K562 (cell line): Measurements from ENCODE around the gene PTPN1. TPM values are rescaled to one million over a fixed set of nuclear protein-coding genes. Genes with fewer than 3 reads are reported as not detected.

Experiments used
- ATAC-seq: fragments of 200-7000 bp; cut with Tn5 transposase; 3 replicates; pipeline ENCODE4 v1.9.1; 2020; ENCODE audit warnings: moderate library complexity
- BruUV-seq: library from RNA; stranded (reverse); fragments of 400-500 nt; replicated peaks from 2 replicates; lab custom pipeline; 2021; lab: Mats Ljungman, UMichigan
- CTCF ChIA-PET: fragments of 300-600 bp; formaldehyde crosslinking; extraction: SDS; loops from one replicate; lab custom pipeline; 2021; ENCODE audit warnings: low intra/inter-chr PET ratio; lab: Yijun Ruan, JAX
- POLR2A ChIA-PET: fragments of 300-600, 350-650 bp; sonication (Branson Sonifier 250); formaldehyde crosslinking; extraction: SDS; loops from one replicate; lab custom pipeline; 2021; ENCODE audit warnings: antibody characterized with exemption, inconsistent platforms; lab: Yijun Ruan, JAX
- DNase-seq, 4 experiments: peaks; one replicate each; pipeline versions ENCODE4 v3.0.0 to v3.0.0-alpha.2; 2011 to 2018; ENCODE audit warnings: low spot score in 3 of 4, mixed read lengths in 3 of 4; ENCODE audit errors: extremely low read depth in 1 of 4
- FAIRE-seq: peaks from 2 replicates; lab custom pipeline; 2011; peaks lifted over from hg19 to GRCh38; lab: Jason Lieb, UNC
- H2AFZ ChIP-seq: 2 replicates; pipeline ENCODE4 v1.6.0; 2011; ENCODE audit warnings: low read depth, low read length, control low read depth, inconsistent platforms
- H3K27ac ChIP-seq: fragments of 200-600 bp; 3 replicates; pipeline ENCODE4 v1.8.0; 2011; ENCODE audit warnings: low read depth, mild to moderate bottlenecking, control low read depth, inconsistent platforms, low read length, moderate library complexity, mixed read lengths; ENCODE audit errors: extremely low read depth
- H3K27me3 ChIP-seq, 2 experiments: fragments of 300-600 bp in 1 of 2; 2 replicates in 1 of 2; 3 replicates in 1 of 2; pipeline versions ENCODE4 v1.6.0 to v1.8.0; 2011; ENCODE audit warnings: inconsistent platforms in 2 of 2, low read length in 2 of 2, mild to moderate bottlenecking in 1 of 2, mixed read lengths in 1 of 2, moderate library complexity in 1 of 2; ENCODE audit not compliant: control insufficient read depth in 2 of 2, insufficient read depth in 2 of 2
- H3K36me3 ChIP-seq: fragments of 300-600 bp; 3 replicates; pipeline ENCODE4 v1.8.0; 2011; ENCODE audit warnings: mild to moderate bottlenecking, low read length, inconsistent platforms; ENCODE audit not compliant: control insufficient read depth, insufficient read depth
- H3K4me1 ChIP-seq, 2 experiments: fragments of 200-600 bp in 1 of 2; replicated peaks in 1 of 2; 2 replicates in 1 of 2; 3 replicates in 1 of 2; pipeline versions ENCODE4 v1.5.1 to v1.8.0; 2011; ENCODE audit warnings: inconsistent platforms in 2 of 2, low read length in 2 of 2, mild to moderate bottlenecking in 1 of 2, mixed read lengths in 1 of 2, moderate library complexity in 1 of 2; ENCODE audit not compliant: control insufficient read depth in 2 of 2, insufficient read depth in 2 of 2
- H3K4me2 ChIP-seq: 2 replicates; pipeline ENCODE4 v1.6.1; 2011; ENCODE audit warnings: low read length, control low read depth, inconsistent platforms, mixed read lengths; ENCODE audit not compliant: insufficient read depth
- H3K4me3 ChIP-seq: fragments of 200-600 bp; sonication (generic), shearing (Covaris generic); 2 replicates; pipeline ENCODE4 v1.5.1; 2016; ENCODE audit warnings: control low read depth, inconsistent platforms
- H3K79me2 ChIP-seq: fragments of 200-600 bp; 3 replicates; pipeline ENCODE4 v1.8.0; 2011; ENCODE audit warnings: low read length, inconsistent platforms; ENCODE audit not compliant: control insufficient read depth, insufficient read depth
- H3K9ac ChIP-seq, 2 experiments: 2 replicates each; pipeline versions ENCODE4 v1.6.0 to v1.6.1; 2011; ENCODE audit warnings: low read depth in 2 of 2, low read length in 2 of 2, control low read depth in 1 of 2, inconsistent platforms in 1 of 2, mild to moderate bottlenecking in 1 of 2, mixed read lengths in 1 of 2; ENCODE audit not compliant: insufficient read depth in 1 of 2
- H3K9me1 ChIP-seq: one replicate; pipeline ENCODE4 v1.6.0; 2011; ENCODE audit warnings: inconsistent platforms, mild to moderate bottlenecking, low read length, moderate library complexity; ENCODE audit not compliant: control insufficient read depth, insufficient read depth
- H3K9me3 ChIP-seq: replicated peaks from 2 replicates; pipeline ENCODE4 v1.5.1; 2011; ENCODE audit warnings: low read depth, low read length, inconsistent platforms; ENCODE audit not compliant: control insufficient read depth, insufficient read depth
- H4K20me1 ChIP-seq: replicated peaks from 2 replicates; pipeline ENCODE4 v1.6.1; 2011; ENCODE audit warnings: low read length, inconsistent platforms, mixed read lengths; ENCODE audit not compliant: control insufficient read depth, insufficient read depth
- COPS2 ChIP-seq: fragments of 450-650 bp; conservative IDR thresholded peaks from 2 replicates; pipeline ENCODE4 v1.6.1; 2016; ENCODE audit warnings: mild to moderate bottlenecking, moderate library complexity
- FOXJ2 ChIP-seq: fragments of 200-800 bp; sonication (Bioruptor generic); IDR thresholded peaks from 2 replicates; pipeline ENCODE4 v1.6.1; 2016; ENCODE audit warnings: missing genetic modification characterization, missing compliant biosample characterization
- NR1H2 ChIP-seq: sonication (generic); formaldehyde crosslinking; IDR thresholded peaks from 2 replicates; pipeline ENCODE4 v1.4.0; 2020; ENCODE audit warnings: mild to moderate bottlenecking, missing genetic modification reagents
- WGBS: fragments of 100-300 bp; shearing (Covaris generic); methylation state at CpG from one replicate; pipeline ENCODE4 v1.1.6; 2016; ENCODE audit warnings: low coverage, mixed read lengths; ENCODE audit not compliant: insufficient coverage; ENCODE audit errors: missing lambda C conversion rate; 5-methylcytosine and 5-hydroxymethylcytosine counted together
- in situ Hi-C: fragments of 300-500 bp; cut with MboI; formaldehyde crosslinking; loops from 4 replicates; pipeline ENCODE4 v1.15.0; 2018; ENCODE audit warnings: inconsistent platforms, mixed read lengths
- intact Hi-C: fragments of 100-400 bp; cut with micrococcal nuclease; formaldehyde crosslinking; loops from 2 replicates; pipeline ENCODE4 v1.14.2; 2022
- polyA plus RNA-seq, 8 experiments: library from polyadenylated mRNA; depleted of rRNA in 4 of 8; stranded (reverse) in 5 of 8; unstranded in 3 of 8; fragments of >200 nt; fragmentation: Nextera tagmentation in 2 of 8; fragmentation: Illumina TruSeq in 1 of 8; extraction: Ambion mirVana in 2 of 8; extraction: Trizol in 1 of 8; gene quantifications; 2 replicates each; pipeline versions ENCODE4 v1.2.1 to v1.2.3, GENCODE V29; 2011 to 2014; ENCODE audit warnings: inconsistent platforms in 1 of 8, missing spikeins in 1 of 8
- total RNA-seq, 7 experiments: library from RNA; depleted of rRNA in 6 of 7; stranded (reverse); fragments of >200 nt in 6 of 7; fragmentation: Illumina TruSeq in 2 of 7; extraction: Trizol in 2 of 7; gene quantifications; 2 replicates each; pipeline versions ENCODE4 v1.2.1 to v1.2.3, GENCODE V29; 2011 to 2021; ENCODE audit warnings: low replicate concordance in 1 of 7
- TF ChIP-seq, protein P1 (sequence below): fragments of 250-450 bp; sonication (Bioruptor Pico); IDR thresholded peaks from 2 replicates; pipeline ENCODE4 v1.4.0; 2020
- TF ChIP-seq, protein P2 (sequence below): IDR thresholded peaks from 3 replicates; pipeline ENCODE4 v1.6.1; 2011; ENCODE audit warnings: borderline replicate concordance, mild to moderate bottlenecking; ENCODE audit not compliant: insufficient read length, insufficient read depth

Gene PTPN1
- total and polyA plus RNA-seq, 9 of the 15 experiments (the other 6 are each of a cell fraction or from before 2014, with no cell fraction given) = 11.0 to 85.3 (median 54.0) TPM

DNA sequence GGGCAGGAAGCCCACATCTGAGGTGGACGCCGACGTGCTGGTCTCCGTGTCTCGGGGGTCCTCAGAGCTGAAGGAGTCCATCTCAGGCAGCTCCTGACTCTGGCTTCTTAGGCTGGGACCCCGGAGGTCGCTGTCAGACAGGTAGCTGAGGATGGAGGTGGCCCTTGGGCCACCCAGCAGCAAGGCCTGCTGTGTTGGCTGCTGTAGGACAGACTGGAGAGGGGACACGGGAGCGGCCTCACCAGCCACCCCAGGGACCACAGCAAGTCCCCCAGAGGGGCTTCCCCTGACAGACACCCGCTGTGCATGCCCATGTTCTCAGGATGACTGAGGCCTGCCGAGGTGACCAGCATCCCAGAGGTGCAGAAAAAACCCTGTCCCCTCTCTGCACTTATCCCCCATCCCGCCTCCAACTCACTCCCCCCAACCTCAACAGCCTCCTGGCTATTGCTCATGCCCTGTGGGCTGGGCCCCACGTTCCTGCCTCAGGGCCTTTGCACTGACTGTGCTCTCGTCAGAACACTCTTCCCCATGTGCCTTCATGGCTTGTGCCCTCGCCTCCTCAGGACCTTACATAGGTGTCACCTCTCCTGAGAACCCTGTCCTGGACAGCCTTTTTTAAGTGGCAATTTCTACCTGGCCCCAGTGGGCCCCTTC lies 92.4 kb downstream of the PTPN1 start:
- Histone ChIP-seq H4K20me1 (no peaks in the 10 kb centered on the region), H3K36me3 (peaks cover 67% of the 10 kb centered on the region), H3K9ac (peak overlapping the region in 1 of 2 experiments; percentile 41; a peak in 2 of 4 replicates), H3K4me1 (peaks cover 0 to 17% of the 10 kb centered on the region in 2 experiments; a peak in 2 of 5 replicates), H2AFZ (no peak overlapping the region), H3K79me2 (no peaks in the 10 kb centered on the region), H3K9me1 (no peaks in the 10 kb centered on the region), H3K27me3 (no peaks in the 10 kb centered on the region), H3K4me3 (no peak overlapping the region), H3K4me2 (no peak overlapping the region), H3K27ac (no peak overlapping the region), H3K9me3 (no peaks in the 10 kb centered on the region)
- ATAC-seq (no peak), DNase-seq (no peak), FAIRE-seq (no peak)
- no TSS peak for BruUV-seq
- WGBS = 94% methylated on average over 14 of the region's 15 CpGs
- TF ChIP-seq, protein P1, sequence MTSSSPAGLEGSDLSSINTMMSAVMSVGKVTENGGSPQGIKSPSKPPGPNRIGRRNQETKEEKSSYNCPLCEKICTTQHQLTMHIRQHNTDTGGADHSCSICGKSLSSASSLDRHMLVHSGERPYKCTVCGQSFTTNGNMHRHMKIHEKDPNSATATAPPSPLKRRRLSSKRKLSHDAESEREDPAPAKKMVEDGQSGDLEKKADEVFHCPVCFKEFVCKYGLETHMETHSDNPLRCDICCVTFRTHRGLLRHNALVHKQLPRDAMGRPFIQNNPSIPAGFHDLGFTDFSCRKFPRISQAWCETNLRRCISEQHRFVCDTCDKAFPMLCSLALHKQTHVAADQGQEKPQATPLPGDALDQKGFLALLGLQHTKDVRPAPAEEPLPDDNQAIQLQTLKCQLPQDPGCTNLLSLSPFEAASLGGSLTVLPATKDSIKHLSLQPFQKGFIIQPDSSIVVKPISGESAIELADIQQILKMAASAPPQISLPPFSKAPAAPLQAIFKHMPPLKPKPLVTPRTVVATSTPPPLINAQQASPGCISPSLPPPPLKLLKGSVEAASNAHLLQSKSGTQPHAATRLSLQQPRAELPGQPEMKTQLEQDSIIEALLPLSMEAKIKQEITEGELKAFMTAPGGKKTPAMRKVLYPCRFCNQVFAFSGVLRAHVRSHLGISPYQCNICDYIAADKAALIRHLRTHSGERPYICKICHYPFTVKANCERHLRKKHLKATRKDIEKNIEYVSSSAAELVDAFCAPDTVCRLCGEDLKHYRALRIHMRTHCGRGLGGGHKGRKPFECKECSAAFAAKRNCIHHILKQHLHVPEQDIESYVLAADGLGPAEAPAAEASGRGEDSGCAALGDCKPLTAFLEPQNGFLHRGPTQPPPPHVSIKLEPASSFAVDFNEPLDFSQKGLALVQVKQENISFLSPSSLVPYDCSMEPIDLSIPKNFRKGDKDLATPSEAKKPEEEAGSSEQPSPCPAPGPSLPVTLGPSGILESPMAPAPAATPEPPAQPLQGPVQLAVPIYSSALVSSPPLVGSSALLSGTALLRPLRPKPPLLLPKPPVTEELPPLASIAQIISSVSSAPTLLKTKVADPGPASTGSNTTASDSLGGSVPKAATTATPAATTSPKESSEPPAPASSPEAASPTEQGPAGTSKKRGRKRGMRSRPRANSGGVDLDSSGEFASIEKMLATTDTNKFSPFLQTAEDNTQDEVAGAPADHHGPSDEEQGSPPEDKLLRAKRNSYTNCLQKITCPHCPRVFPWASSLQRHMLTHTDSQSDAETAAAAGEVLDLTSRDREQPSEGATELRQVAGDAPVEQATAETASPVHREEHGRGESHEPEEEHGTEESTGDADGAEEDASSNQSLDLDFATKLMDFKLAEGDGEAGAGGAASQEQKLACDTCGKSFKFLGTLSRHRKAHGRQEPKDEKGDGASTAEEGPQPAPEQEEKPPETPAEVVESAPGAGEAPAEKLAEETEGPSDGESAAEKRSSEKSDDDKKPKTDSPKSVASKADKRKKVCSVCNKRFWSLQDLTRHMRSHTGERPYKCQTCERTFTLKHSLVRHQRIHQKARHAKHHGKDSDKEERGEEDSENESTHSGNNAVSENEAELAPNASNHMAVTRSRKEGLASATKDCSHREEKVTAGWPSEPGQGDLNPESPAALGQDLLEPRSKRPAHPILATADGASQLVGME (CRISPR knock-in tag) = no peak
- TF ChIP-seq COPS2 (no peak), FOXJ2 (tag) (no peak), NR1H2 (CRISPR knock-in tag) (no peak)
- TF ChIP-seq, protein P2, sequence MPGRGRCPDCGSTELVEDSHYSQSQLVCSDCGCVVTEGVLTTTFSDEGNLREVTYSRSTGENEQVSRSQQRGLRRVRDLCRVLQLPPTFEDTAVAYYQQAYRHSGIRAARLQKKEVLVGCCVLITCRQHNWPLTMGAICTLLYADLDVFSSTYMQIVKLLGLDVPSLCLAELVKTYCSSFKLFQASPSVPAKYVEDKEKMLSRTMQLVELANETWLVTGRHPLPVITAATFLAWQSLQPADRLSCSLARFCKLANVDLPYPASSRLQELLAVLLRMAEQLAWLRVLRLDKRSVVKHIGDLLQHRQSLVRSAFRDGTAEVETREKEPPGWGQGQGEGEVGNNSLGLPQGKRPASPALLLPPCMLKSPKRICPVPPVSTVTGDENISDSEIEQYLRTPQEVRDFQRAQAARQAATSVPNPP = no peak
- in situ Hi-C loops (no loop called here), intact Hi-C loops (no loop called here)
- CTCF ChIA-PET = no interaction called here
- POLR2A ChIA-PET = interaction anchor here (0.6 to 1.0 kb wide), 2 partner anchors 10 to 157 kb away, joined by 3 to 7 read pairs; no protein-coding TSS in a partner anchor
